Smooth muscle cell of bladder (primary cell): ENCODE results near the gene NR1I3. TPM values are rescaled to one million over a fixed set of nuclear protein-coding genes. Genes with fewer than 3 reads are reported as not detected.

Source experiments
- total RNA-seq: library from RNA; depleted of rRNA; stranded (reverse); fragments of >200 nt; gene quantifications from 2 replicates; pipeline ENCODE4 v1.2.3, GENCODE V29; 2014

NR1I3 gene
- total RNA-seq: not detected in 2 replicates

GRCh38 chr1:161238039-161238473 lies at the start of gene NR1I3:
Gene NR1I3, minus strand, starts transcription at chr1:161238203. Its CDS starts 1,638 bp downstream, at chr1:161236565.

GRCh38 chr1:161258439-161259344 lies 20.7 kb upstream of the NR1I3 start, which contains the start of gene PCP4L1:
Gene PCP4L1, plus strand, starts transcription at chr1:161258745. Its CDS starts 230 bp downstream, at chr1:161258975.

GRCh38 chr1:161225534-161226319 lies 12.3 kb downstream of the NR1I3 start, which contains the start of gene TOMM40L:
Gene TOMM40L, plus strand, starts transcription at chr1:161226060. Its CDS starts 430 bp downstream, at chr1:161226490.

GRCh38 chr1:161215076-161215475 lies 22.9 kb downstream of the NR1I3 start, which contains the start of gene FCER1G:
Gene FCER1G, plus strand, starts transcription at chr1:161215295. Its CDS starts 27 bp downstream, at chr1:161215322.

GRCh38 chr1:161201836-161202712 lies 35.9 kb downstream of the NR1I3 start, which contains the start of gene NDUFS2:
Gene NDUFS2, plus strand, starts transcription at chr1:161202367. Its CDS starts 19 bp downstream, at chr1:161202386.

GRCh38 chr1:161198897-161199431 lies 39.0 kb downstream of the NR1I3 start, which contains the start of gene ADAMTS4:
Gene ADAMTS4, minus strand, starts transcription at chr1:161199054. Its CDS starts 427 bp downstream, at chr1:161198627.

Other genes with a start within 250 kb of the NR1I3 start
- 9.2 and 20.9 TPM in 2 replicates for gene F11R, start 217.1 kb downstream of the NR1I3 start, total RNA-seq
- gene TSTD1, start 199.2 kb downstream of the NR1I3 start, total RNA-seq: 16.9 and 27.3 TPM in 2 replicates
- gene USF1, start 192.2 kb downstream of the NR1I3 start, total RNA-seq: 88.4 and 102 TPM in 2 replicates
- gene ARHGAP30, start 168.3 kb downstream of the NR1I3 start, total RNA-seq: under 0.01 TPM in 1 of 2 replicates, not detected in the other
- gene NECTIN4, start 148.6 kb downstream of the NR1I3 start, total RNA-seq: 0.28 and 0.37 TPM in 2 replicates
- gene KLHDC9, start 139.8 kb downstream of the NR1I3 start, total RNA-seq: 1.2 and 1.8 TPM in 2 replicates
- gene PFDN2, start 120.2 kb downstream of the NR1I3 start, total RNA-seq: 39.5 and 56.8 TPM in 2 replicates
- 16.2 and 17.2 TPM in 2 replicates for gene NIT1, start 120.1 kb downstream of the NR1I3 start, total RNA-seq
- gene DEDD, start 105.5 kb downstream of the NR1I3 start, total RNA-seq: 16.9 and 24.5 TPM in 2 replicates
- 117 and 125 TPM in 2 replicates for gene UFC1, start 84.2 kb downstream of the NR1I3 start, total RNA-seq
- 4.7 and 5.1 TPM in 2 replicates for gene USP21, start 78.7 kb downstream of the NR1I3 start, total RNA-seq
- 8.1 and 10.4 TPM in 2 replicates for gene PPOX, start 71.8 kb downstream of the NR1I3 start, total RNA-seq
- 11.2 and 16.7 TPM in 2 replicates for gene B4GALT3, start 60.7 kb downstream of the NR1I3 start, total RNA-seq
- 2.3 and 4.0 TPM in 2 replicates for gene ADAMTS4, start 39.1 kb downstream of the NR1I3 start, total RNA-seq
- 157 and 173 TPM in 2 replicates for gene NDUFS2, start 35.8 kb downstream of the NR1I3 start, total RNA-seq
- gene FCER1G, start 22.9 kb downstream of the NR1I3 start, total RNA-seq: not detected in 2 replicates
- gene APOA2, start 14.6 kb downstream of the NR1I3 start, total RNA-seq: not detected in 2 replicates
- 6.5 and 8.3 TPM in 2 replicates for gene TOMM40L, start 12.1 kb downstream of the NR1I3 start, total RNA-seq
- gene PCP4L1, start 20.5 kb upstream of the NR1I3 start, total RNA-seq: not detected in 2 replicates
- 0.55 and 0.71 TPM in 2 replicates for gene MPZ, start 71.8 kb upstream of the NR1I3 start, total RNA-seq
- gene SDHC, start 76.2 kb upstream of the NR1I3 start, total RNA-seq: 13.5 and 17.0 TPM in 2 replicates
- gene CFAP126, start 129.7 kb upstream of the NR1I3 start, total RNA-seq: not detected in 2 replicates